NCI-H526 treated with DMSO at 0.1 percent for 48 hours (cell line): Measurements from ENCODE around the gene REELD1.

Experiments used
- DNase-seq: peaks from one replicate; lab custom pipeline; 2025; lab: John Stamatoyannopoulos, UW

REELD1 gene

DNA sequence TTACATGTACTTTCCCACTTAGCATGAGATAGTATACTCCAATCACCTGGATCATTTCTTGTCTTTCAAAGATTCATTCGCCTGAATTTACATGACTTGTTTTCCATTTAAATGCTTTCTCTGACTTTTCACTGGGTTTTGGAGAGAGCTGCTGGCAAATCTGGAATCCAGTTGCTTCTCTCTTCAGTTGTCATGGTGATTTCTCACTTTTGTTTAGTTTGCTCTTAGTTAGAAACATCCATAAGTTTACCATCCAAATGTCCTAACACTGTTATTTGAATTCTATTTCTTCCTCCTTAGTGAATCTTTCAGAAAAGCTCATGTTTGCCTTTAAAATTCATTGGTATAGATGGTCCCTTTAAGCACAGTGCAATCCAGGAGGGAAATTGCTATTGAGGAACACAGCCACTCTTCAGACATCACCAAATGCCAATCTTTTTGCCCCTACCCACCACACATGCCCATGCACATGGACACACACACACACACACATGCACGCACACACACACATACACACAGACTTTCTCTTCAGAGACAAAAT is 51.7 kb downstream of the REELD1 start:
- no peak for DNase-seq

DNA sequence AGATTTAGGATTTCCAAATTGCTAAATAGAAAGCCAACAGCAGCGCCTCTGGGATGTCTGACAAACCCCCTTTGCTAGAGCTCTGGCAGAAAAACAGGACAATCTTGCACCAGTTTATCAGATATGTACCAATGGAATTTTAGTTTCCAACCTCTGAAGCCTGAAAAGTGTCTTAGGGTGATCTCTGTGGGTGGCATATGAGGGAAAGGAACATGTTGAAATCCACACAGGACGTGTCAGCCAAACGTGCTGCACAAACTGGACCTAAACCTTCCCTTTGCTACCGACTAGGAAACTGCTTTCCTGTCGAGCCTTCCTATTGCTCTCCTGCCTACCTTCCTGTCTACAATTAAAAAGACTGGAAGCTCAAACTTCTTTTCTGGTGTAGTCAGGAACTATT is 53.5 kb downstream of the REELD1 start:
- no peak for DNase-seq

DNA sequence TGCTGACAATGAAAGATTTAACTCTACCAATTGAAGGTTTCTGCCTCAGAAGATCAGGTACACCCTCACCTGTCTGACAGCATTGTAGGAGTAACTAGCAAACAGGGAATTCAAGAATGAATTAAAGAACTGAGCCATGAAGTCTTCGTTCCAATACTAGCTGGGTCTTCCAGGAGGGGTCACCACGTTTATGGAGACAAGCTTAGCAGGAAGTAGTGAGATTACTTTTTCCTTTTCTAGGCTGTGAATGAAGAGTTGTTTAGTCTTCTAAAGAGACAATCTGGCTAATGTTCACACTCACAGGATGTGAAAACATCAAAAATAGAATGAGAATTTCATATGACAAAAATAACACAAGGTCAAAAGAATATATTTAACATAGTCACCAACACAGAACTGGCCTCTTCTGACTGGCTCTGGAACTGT is 54.9 kb downstream of the REELD1 start:
- DNase-seq: no peak

DNA sequence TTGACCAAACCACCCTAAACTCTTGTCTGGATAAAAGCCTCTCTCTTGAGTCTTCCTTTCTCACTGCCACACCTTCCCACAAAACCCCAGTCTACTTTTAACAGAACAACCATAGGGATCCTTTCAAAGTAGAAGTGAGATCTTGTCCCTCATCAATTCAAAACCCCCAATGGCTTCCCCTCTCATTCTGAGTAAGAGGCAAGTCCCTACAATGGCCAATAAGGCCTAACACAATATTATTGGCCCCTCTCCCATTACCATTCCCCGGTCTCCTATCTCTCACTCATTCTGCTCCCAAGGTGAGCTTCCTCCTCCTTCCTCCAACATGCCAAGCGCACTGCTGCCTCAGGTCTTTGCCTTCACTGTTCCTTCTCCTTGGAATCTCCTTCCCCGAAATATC is 57.1 kb downstream of the REELD1 start:
- DNase-seq: no peak

DNA sequence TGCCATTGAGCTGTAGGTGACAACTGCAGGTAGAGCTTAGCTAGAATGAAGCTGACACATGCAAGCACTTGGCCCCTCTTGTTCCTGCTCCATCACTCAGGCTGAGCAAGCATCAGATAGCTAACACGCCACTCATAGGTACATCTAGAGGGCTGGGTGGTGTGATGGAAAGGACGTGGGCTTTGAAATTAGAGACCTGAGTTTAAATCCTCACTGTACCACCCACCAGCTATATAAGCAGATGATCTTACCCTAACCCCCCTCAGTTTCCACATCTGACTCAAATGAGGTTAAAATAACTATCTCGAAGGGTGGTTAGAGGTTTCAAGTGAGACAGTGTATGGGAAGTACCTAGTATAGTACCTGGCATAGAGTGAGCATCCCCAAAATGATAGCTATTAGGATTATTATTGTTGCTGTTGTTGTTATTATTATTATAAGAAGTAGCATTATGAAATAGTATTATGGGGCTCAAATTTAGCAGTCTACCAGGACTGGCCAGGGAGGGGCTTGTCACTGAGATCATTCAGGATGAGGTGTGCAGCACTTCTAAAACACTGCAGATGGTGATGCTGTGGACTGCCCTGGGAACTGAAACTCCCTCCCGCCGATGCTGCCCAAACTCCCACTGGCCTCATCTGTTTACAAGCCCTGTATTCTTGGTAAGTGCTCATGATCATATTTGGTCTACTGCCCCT is 59.0 kb downstream of the REELD1 start:
- DNase-seq: no peak

DNA sequence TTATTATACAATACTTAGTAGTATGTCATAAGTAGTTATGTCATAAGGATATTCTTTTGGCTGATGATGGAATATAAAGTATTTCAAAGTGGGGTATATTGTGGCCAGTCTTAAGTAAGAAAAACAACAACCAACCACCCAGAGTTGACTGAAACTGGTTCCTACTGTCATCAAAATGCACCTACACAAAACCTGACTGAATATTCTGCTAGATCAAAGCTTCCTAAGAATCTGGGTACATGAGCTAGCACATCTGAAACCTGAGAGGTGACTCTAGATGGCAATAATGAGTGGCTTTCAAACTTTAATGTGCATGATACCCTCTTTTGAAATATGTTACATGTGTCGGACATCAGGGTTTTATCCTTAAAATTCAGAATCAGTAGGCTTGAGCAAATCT is 60.4 kb downstream of the REELD1 start:
- no peak for DNase-seq

DNA sequence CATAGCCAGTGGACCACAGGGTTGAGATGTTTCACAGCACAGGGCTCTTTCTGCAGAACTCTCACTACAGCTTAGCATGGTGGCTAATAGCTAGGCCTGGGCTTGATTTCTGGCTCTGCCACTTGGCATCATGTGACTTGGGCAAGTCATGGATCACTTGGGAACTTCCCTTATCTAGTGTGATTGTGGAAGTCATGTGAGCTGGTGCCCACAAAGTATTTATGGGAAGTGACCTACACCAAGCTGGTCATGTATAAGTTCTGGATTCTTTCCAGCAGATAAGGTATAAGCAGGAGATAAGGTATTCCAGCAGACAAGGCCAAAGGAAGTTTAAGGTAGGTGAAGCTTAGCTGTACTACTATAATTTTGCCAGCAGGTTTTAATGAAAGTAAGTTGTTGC is 61.0 kb downstream of the REELD1 start:
- DNase-seq: no peak

DNA sequence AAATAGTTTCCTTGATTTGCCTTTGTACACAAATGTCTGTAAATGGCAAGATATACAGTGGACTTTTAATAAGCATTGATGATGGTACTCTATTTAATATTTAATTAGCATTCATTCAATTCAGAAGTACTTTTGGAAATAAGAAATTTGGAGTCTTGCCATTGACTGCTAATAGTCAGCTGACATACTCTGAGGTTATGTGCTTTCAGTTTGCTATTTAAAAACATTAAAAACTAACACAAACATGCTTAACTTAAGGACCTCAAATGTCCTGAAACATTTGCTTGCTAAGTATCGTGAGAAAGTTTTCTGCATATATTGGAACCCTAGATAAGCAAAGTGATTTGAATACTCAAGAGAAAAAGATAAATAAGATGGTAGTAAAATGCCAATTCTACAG is 64.6 kb downstream of the REELD1 start:
- no peak for DNase-seq
